HEK293 (cell line): ENCODE data around the gene TOX4.

Experiments
- ATF2 ChIP-seq: fragments of 450-650 bp; formaldehyde crosslinking; IDR thresholded peaks from 2 replicates; pipeline ENCODE4 v1.5.1; 2016; ENCODE audit warnings: missing biosample characterization, missing genetic modification characterization, low read depth
- EGR2 ChIP-seq: fragments of 450-650 bp; formaldehyde crosslinking; IDR thresholded peaks from 2 replicates; pipeline ENCODE4 v1.5.1; 2016; ENCODE audit warnings: low read depth, missing biosample characterization, missing genetic modification characterization
- OVOL3 ChIP-seq: fragments of 450-650 bp; formaldehyde crosslinking; IDR thresholded peaks from 2 replicates; pipeline ENCODE4 v1.5.1; 2016; ENCODE audit warnings: missing biosample characterization, missing genetic modification characterization
- PATZ1 ChIP-seq: fragments of 450-650 bp; formaldehyde crosslinking; IDR thresholded peaks from 2 replicates; pipeline ENCODE4 v1.5.1; 2016; ENCODE audit warnings: missing biosample characterization, missing genetic modification characterization
- RBAK ChIP-seq: fragments of 450-650 bp; formaldehyde crosslinking; IDR thresholded peaks from 2 replicates; pipeline ENCODE4 v1.5.1; 2016; ENCODE audit warnings: missing biosample characterization, missing genetic modification characterization
- ZNF626 ChIP-seq: fragments of 450-650 bp; sonication (Bioruptor Pico); formaldehyde crosslinking; IDR thresholded peaks from 2 replicates; pipeline ENCODE4 v1.5.1; 2018; ENCODE audit warnings: missing biosample characterization, missing genetic modification characterization, inconsistent platforms
- ZNF677 ChIP-seq: fragments of 450-650 bp; IDR thresholded peaks from 2 replicates; pipeline ENCODE4 v1.5.0; 2018; ENCODE audit warnings: missing biosample characterization, mild to moderate bottlenecking, missing genetic modification characterization, moderate library complexity
- ZNF830 ChIP-seq: fragments of 450-650 bp; IDR thresholded peaks from 2 replicates; pipeline ENCODE4 v1.5.0; 2018; ENCODE audit warnings: missing biosample characterization, missing genetic modification characterization, low read depth, mild to moderate bottlenecking, moderate library complexity
- TF ChIP-seq, protein P1 (sequence below): fragments of 450-650 bp; formaldehyde crosslinking; IDR thresholded peaks from 2 replicates; pipeline ENCODE4 v1.5.1; 2017; ENCODE audit warnings: missing biosample characterization, missing genetic modification characterization
- TF ChIP-seq, protein P2 (sequence below): fragments of 450-650 bp; formaldehyde crosslinking; IDR thresholded peaks from 2 replicates; pipeline ENCODE4 v1.5.1; 2016; ENCODE audit warnings: missing biosample characterization, missing genetic modification characterization

GRCh38 chr14:21509432-21510143 is 32.6 kb downstream of the TOX4 start:
- TF ChIP-seq PATZ1 (no peak), ZNF830 (no peak), OVOL3 (tag by site-specific recombination) (no peak), EGR2 (no peak), RBAK (tag by site-specific recombination) (no peak), ZNF677 (tag by site-specific recombination) (no peak), ATF2 (tag by site-specific recombination) (no peak), ZNF626 (tag by site-specific recombination) (no peak)
- TF ChIP-seq, protein P1, sequence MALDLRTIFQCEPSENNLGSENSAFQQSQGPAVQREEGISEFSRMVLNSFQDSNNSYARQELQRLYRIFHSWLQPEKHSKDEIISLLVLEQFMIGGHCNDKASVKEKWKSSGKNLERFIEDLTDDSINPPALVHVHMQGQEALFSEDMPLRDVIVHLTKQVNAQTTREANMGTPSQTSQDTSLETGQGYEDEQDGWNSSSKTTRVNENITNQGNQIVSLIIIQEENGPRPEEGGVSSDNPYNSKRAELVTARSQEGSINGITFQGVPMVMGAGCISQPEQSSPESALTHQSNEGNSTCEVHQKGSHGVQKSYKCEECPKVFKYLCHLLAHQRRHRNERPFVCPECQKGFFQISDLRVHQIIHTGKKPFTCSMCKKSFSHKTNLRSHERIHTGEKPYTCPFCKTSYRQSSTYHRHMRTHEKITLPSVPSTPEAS: no peak
- TF ChIP-seq, protein P2, sequence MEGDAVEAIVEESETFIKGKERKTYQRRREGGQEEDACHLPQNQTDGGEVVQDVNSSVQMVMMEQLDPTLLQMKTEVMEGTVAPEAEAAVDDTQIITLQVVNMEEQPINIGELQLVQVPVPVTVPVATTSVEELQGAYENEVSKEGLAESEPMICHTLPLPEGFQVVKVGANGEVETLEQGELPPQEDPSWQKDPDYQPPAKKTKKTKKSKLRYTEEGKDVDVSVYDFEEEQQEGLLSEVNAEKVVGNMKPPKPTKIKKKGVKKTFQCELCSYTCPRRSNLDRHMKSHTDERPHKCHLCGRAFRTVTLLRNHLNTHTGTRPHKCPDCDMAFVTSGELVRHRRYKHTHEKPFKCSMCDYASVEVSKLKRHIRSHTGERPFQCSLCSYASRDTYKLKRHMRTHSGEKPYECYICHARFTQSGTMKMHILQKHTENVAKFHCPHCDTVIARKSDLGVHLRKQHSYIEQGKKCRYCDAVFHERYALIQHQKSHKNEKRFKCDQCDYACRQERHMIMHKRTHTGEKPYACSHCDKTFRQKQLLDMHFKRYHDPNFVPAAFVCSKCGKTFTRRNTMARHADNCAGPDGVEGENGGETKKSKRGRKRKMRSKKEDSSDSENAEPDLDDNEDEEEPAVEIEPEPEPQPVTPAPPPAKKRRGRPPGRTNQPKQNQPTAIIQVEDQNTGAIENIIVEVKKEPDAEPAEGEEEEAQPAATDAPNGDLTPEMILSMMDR (tag by site-specific recombination): no peak
